GM12865 (cell line): ENCODE data around the gene PEX5L.

Experiments
- DNase-seq: peaks from one replicate; pipeline ENCODE4 v3.0.0; 2010; ENCODE audit warnings: low read depth
- H3K4me3 ChIP-seq: 2 replicates; pipeline ENCODE4 v1.5.1; 2011; ENCODE audit warnings: mild to moderate bottlenecking, low read depth, low read length, control low read depth
- TF ChIP-seq, protein P1 (sequence below): IDR thresholded peaks from 2 replicates; pipeline ENCODE4 v1.5.1; 2011; ENCODE audit warnings: low read length, control low read depth, low read depth, inconsistent platforms; ENCODE audit not compliant: insufficient read depth; ENCODE audit errors: missing control alignments

The PEX5L gene

GRCh38 chr3:179969525-179969924 lies 67.2 kb downstream of the PEX5L start:
- H3K4me3 ChIP-seq = no peak overlapping the region
- TF ChIP-seq, protein P1, sequence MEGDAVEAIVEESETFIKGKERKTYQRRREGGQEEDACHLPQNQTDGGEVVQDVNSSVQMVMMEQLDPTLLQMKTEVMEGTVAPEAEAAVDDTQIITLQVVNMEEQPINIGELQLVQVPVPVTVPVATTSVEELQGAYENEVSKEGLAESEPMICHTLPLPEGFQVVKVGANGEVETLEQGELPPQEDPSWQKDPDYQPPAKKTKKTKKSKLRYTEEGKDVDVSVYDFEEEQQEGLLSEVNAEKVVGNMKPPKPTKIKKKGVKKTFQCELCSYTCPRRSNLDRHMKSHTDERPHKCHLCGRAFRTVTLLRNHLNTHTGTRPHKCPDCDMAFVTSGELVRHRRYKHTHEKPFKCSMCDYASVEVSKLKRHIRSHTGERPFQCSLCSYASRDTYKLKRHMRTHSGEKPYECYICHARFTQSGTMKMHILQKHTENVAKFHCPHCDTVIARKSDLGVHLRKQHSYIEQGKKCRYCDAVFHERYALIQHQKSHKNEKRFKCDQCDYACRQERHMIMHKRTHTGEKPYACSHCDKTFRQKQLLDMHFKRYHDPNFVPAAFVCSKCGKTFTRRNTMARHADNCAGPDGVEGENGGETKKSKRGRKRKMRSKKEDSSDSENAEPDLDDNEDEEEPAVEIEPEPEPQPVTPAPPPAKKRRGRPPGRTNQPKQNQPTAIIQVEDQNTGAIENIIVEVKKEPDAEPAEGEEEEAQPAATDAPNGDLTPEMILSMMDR = no peak
- peak; percentile 47 for DNase-seq

DNA sequence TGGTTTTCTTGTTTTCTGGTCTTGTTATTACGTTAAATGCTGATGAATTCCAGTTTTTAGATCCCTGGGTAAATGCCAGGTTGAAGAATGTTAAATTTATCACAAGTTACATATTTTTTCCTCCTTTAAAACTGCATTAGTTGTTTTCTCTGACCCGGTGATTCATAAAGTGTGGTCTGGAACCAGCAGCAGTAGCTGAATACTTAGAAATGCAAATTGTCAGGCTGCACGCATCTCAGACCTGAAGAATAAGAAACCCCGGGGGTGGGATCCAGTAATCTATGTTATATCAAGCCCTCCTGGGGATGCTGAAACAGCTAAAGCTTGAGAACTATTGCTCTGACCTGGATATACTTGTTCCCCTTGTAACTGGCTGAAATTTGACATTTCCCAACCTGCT lies 69.1 kb downstream of the PEX5L start:
- peak overlapping the region; percentile 30 for H3K4me3 ChIP-seq
- DNase-seq = peak; percentile 72
- TF ChIP-seq, protein P1 = no peak

- H3K4me3 ChIP-seq = no peak overlapping the region
- TF ChIP-seq, protein P1 = no peak
- DNase-seq = no peak
Observed at GRCh38 chr3:179964890-179965289, 71.8 kb downstream of the PEX5L start.

GRCh38 chr3:179962629-179963387 lies 73.9 kb downstream of the PEX5L start:
- TF ChIP-seq, protein P1 = no peak
- DNase-seq = no peak
- no peak overlapping the region for H3K4me3 ChIP-seq

DNA sequence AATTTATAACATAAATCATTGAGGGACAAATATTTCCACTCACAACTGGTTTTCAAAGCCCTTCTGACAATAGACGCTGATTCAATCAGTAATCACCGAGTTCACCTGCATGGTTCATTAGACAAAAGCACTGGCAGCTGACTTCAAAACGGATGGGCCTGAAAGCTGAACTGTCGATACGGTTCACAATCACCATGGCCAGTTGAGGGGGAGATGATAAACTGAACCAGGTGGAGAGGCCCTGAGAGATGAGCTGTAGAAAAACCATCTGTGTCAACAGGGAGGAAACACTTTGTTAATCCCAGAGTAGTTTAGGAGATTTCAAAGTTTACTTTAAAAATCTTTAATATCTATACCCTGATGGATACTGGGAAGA lies 75.0 kb downstream of the PEX5L start:
- TF ChIP-seq, protein P1 = no peak
- peak; percentile 80 for DNase-seq
- H3K4me3 ChIP-seq = peak overlapping the region; percentile 23; the same call in 1 of the 2 replicates

- H3K4me3 ChIP-seq = peak overlapping the region; percentile 23; the same call in 1 of the 2 replicates
- DNase-seq = peak; percentile 64
- TF ChIP-seq, protein P1 = no peak
Observed at GRCh38 chr3:179961071-179961702, 75.5 kb downstream of the PEX5L start.
